ENCODE results near the gene N4BP3.

Gene N4BP3

DNA sequence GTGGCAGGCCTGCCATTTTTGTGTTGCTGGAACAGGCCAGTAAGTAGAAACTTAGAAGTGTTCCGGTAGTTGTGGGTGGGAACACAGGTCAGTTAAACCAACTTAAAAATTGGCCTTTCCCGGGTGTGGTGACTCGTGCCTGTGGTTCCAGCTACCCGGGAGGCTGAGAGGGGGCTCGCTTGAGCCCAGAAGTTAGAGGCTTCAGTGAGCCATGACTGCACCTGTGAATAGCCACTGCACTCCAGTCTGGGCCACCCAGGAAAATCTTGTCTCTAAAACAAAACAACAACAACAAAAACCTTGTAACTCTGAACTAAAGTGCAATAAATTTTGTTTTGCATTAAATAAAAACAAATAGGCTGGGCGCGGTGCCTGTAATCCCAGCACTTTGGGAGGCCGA, 41.7 kb downstream of the N4BP3 start:
- Histone ChIP-seq H3K27me3 (replicated peaks; ENCODE audit: insufficient read depth, low read length) (no peaks in the 10 kb centered on the region; the same call in 1 of the 2 replicates), H3K4me2 (ENCODE audit: low read depth, low read length) (no peak overlapping the region), H3K9me2 (replicated peaks; ENCODE audit: insufficient read depth, low read length) (no peaks in the 10 kb centered on the region), H3K4me3 (ENCODE audit: low read length) (no peak overlapping the region), H3K36me3 (replicated peaks; ENCODE audit: insufficient read depth, low read length) (peaks cover 5% of the 10 kb centered on the region; the same call in 1 of the 2 replicates), H3F3A (ENCODE audit: insufficient read depth, low read length) (no peaks in the 10 kb centered on the region; the same call in 1 of the 2 replicates), H3K79me2 (ENCODE audit: low read length) (peaks cover 34% of the 10 kb centered on the region), H3K27ac (ENCODE audit: low read length) (no peak overlapping the region), H3K9me3 (replicated peaks; ENCODE audit: insufficient read depth, low read length) (no peaks in the 10 kb centered on the region), H4K20me1 (ENCODE audit: insufficient read depth, low read length) (no peaks in the 10 kb centered on the region), H3K9ac (ENCODE audit: low read length) (no peak overlapping the region), H3K4me1 (ENCODE audit: low read length) (no peaks in the 10 kb centered on the region), H2AFZ (ENCODE audit: low read length) (no peak overlapping the region)
- TF ChIP-seq, protein P1, sequence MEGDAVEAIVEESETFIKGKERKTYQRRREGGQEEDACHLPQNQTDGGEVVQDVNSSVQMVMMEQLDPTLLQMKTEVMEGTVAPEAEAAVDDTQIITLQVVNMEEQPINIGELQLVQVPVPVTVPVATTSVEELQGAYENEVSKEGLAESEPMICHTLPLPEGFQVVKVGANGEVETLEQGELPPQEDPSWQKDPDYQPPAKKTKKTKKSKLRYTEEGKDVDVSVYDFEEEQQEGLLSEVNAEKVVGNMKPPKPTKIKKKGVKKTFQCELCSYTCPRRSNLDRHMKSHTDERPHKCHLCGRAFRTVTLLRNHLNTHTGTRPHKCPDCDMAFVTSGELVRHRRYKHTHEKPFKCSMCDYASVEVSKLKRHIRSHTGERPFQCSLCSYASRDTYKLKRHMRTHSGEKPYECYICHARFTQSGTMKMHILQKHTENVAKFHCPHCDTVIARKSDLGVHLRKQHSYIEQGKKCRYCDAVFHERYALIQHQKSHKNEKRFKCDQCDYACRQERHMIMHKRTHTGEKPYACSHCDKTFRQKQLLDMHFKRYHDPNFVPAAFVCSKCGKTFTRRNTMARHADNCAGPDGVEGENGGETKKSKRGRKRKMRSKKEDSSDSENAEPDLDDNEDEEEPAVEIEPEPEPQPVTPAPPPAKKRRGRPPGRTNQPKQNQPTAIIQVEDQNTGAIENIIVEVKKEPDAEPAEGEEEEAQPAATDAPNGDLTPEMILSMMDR (IDR thresholded peaks at IDR 0.05; ENCODE audit: low read length) = no peak
- no peak for TF ChIP-seq EZH2phosphoT487 (IDR thresholded peaks at IDR 0.05; ENCODE audit: low read length)
- no peak for TF ChIP-seq EZH2 (optimal IDR thresholded peaks at IDR 0.05; ENCODE audit: low read depth, low read length)
- DNase-seq = no peak

DNA sequence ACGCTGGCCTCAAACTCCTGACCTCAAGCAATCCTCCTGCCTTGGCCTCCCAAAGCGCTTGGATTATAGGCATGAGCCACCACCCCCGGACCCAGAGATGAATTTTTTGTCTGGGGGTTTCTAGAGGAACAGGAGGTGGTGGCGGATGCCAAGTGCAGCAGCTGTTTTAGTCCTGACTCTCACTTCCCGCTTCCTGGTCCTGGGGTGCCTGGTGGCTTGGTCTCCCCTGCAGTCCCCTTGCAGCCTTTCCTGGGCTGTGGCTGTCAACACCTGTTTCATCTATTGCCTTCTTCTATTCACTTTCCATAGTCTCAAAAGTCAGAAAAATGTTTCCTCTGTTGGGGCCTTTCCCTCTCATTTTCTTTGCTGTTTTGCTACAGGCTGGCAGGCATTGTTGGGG, 46.8 kb downstream of the N4BP3 start:
- Histone ChIP-seq H2AFZ (ENCODE audit: low read length) (no peak overlapping the region), H4K20me1 (ENCODE audit: insufficient read depth, low read length) (no peaks in the 10 kb centered on the region), H3K4me3 (ENCODE audit: low read length) (no peak overlapping the region), H3K36me3 (replicated peaks; ENCODE audit: insufficient read depth, low read length) (no peaks in the 10 kb centered on the region), H3K79me2 (ENCODE audit: low read length) (no peaks in the 10 kb centered on the region), H3K9ac (ENCODE audit: low read length) (no peak overlapping the region), H3K4me2 (ENCODE audit: low read depth, low read length) (no peak overlapping the region), H3K4me1 (ENCODE audit: low read length) (peaks cover 5% of the 10 kb centered on the region; the same call in 1 of the 2 replicates), H3K27me3 (replicated peaks; ENCODE audit: insufficient read depth, low read length) (peaks cover 12% of the 10 kb centered on the region), H3K27ac (ENCODE audit: low read length) (no peak overlapping the region), H3F3A (ENCODE audit: insufficient read depth, low read length) (no peaks in the 10 kb centered on the region; the same call in 1 of the 2 replicates), H3K9me3 (replicated peaks; ENCODE audit: insufficient read depth, low read length) (no peaks in the 10 kb centered on the region), H3K9me2 (replicated peaks; ENCODE audit: insufficient read depth, low read length) (no peaks in the 10 kb centered on the region)
- DNase-seq = no peak
- TF ChIP-seq, protein P1 (IDR thresholded peaks at IDR 0.05; ENCODE audit: low read length) = no peak
- TF ChIP-seq EZH2 (optimal IDR thresholded peaks at IDR 0.05; ENCODE audit: low read depth, low read length) (no peak), EZH2phosphoT487 (IDR thresholded peaks at IDR 0.05; ENCODE audit: low read length) (no peak)

DNA sequence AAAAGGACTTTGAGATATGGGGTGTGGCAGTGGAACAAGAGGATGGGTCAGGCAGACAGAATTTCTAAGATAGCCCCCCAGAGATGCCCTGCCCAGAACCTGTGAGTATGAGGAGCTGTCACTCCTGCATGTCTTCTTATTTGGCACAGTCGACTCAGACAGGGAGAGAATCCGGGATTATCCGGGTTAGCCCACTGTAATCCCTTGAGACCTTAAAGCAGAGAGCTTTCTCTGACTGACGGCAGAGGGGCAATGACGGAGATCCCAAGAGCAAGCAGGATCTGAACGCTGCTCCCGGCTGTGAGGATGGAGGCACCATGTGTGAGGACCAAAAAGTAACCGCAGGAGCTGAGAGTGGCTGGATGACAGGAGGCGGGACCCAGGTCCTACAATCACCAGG, 49.1 kb downstream of the N4BP3 start:
- H3K27me3 ChIP-seq (replicated peaks; ENCODE audit: insufficient read depth, low read length) = peaks cover 12% of the 10 kb centered on the region
- no peaks in the 10 kb centered on the region for H3K9me2 ChIP-seq (replicated peaks; ENCODE audit: insufficient read depth, low read length)
- DNase-seq = no peak
- H3K79me2 ChIP-seq (ENCODE audit: low read length) = no peaks in the 10 kb centered on the region
- no peak overlapping the region for H3K4me3 ChIP-seq (ENCODE audit: low read length)
- no peak overlapping the region for H3K9ac ChIP-seq (ENCODE audit: low read length)
- no peak overlapping the region for H2AFZ ChIP-seq (ENCODE audit: low read length)
- H3K9me3 ChIP-seq (replicated peaks; ENCODE audit: insufficient read depth, low read length) = no peaks in the 10 kb centered on the region
- H3K4me2 ChIP-seq (ENCODE audit: low read depth, low read length) = no peak overlapping the region
- H3K36me3 ChIP-seq (replicated peaks; ENCODE audit: insufficient read depth, low read length) = no peaks in the 10 kb centered on the region
- no peak for TF ChIP-seq EZH2phosphoT487 (IDR thresholded peaks at IDR 0.05; ENCODE audit: low read length)
- H3F3A ChIP-seq (ENCODE audit: insufficient read depth, low read length) = no peaks in the 10 kb centered on the region
- H4K20me1 ChIP-seq (ENCODE audit: insufficient read depth, low read length) = no peaks in the 10 kb centered on the region
- peaks cover 5% of the 10 kb centered on the region; the same call in 1 of the 2 replicates for H3K4me1 ChIP-seq (ENCODE audit: low read length)
- no peak overlapping the region for H3K27ac ChIP-seq (ENCODE audit: low read length)
